Testis (tissue), 3 donors: ENCODE measurements around the gene HEXIM1. TPM values are rescaled to one million over a fixed set of nuclear protein-coding genes. Genes with fewer than 3 reads are reported as not detected.

Experiments
- DNase-seq: peaks from one replicate; pipeline ENCODE4 v3.0.0-alpha.2; 2019
- H3K27ac ChIP-seq, 2 donors: fragments of 200-600 bp; sonication (generic); one replicate each; pipeline ENCODE4 v1.5.1; 2019
- H3K27me3 ChIP-seq: fragments of 200-600 bp; sonication (generic); one replicate; pipeline ENCODE4 v1.5.1; 2019
- H3K36me3 ChIP-seq: fragments of 200-600 bp; sonication (generic); one replicate; pipeline ENCODE4 v1.5.1; 2017; ENCODE audit warnings: low read depth; ENCODE audit errors: missing control alignments
- H3K4me1 ChIP-seq: fragments of 200-600 bp; sonication (generic); one replicate; pipeline ENCODE4 v1.5.1; 2019
- H3K4me3 ChIP-seq, 2 donors: fragments of 200-600 bp; sonication (generic); one replicate each; pipeline ENCODE4 v1.5.1; 2017 to 2019
- H3K9me3 ChIP-seq: fragments of 200-600 bp; sonication (generic); one replicate; pipeline ENCODE4 v1.5.1; 2017
- CTCF ChIP-seq, 3 experiments: fragments of 450-650 bp in 2 of 3; fragments of 200-600 bp in 1 of 3; sonication (generic) in 1 of 3; IDR thresholded peaks; one replicate each; pipeline ENCODE4 v1.5.1; 2016 to 2019; ENCODE audit warnings: antibody characterized with exemption in 3 of 3, mild to moderate bottlenecking in 2 of 3, moderate library complexity in 1 of 3
- POLR2A ChIP-seq: fragments of 450-650 bp; IDR thresholded peaks from one replicate; pipeline ENCODE4 v1.6.1; 2017; ENCODE audit warnings: antibody characterized with exemption, mild to moderate bottlenecking, moderate library complexity
- WGBS, 2 donors: methylation state at CpG; one replicate each; pipeline ENCODE4 v1.1.5; 2018; 5-methylcytosine and 5-hydroxymethylcytosine counted together
- intact Hi-C: fragments of 100-400 bp; cut with DNase I; formaldehyde crosslinking; loops from one replicate; pipeline ENCODE4 v1.15.1; 2023; ENCODE audit warnings: low total_unique reads
- polyA plus RNA-seq: library from polyadenylated mRNA; stranded (reverse); fragments of 350-450 nt; fragmentation: Illumina TruSeq; extraction: RNeasy Lipid Tissue Mini Kit (QIAGEN cat#74804); gene quantifications from one replicate; pipeline ENCODE4 v1.2.3, GENCODE V29; 2014; ENCODE audit warnings: low read depth, low replicate concordance; ENCODE audit not compliant: insufficient read depth
- total RNA-seq, 2 donors: library from RNA; depleted of rRNA; stranded (reverse); fragments of >200 nt; gene quantifications; one replicate each; pipeline ENCODE4 v1.2.3, GENCODE V29; 2016

Gene HEXIM1
- total and polyA plus RNA-seq, 3 donors from 2014 or later: 38.8 to 68.8 (median 51.8) TPM

- peak overlapping the region; percentile 39 to 73 for H3K27ac ChIP-seq
- TF ChIP-seq CTCF (IDR thresholded peaks at IDR 0.05) (no peak), POLR2A (no peak)
- intact Hi-C loops: no loop called here
- peaks cover 33% of the 10 kb centered on the region for H3K4me1 ChIP-seq
- no peaks in the 10 kb centered on the region for H3K27me3 ChIP-seq
- no peak for DNase-seq
- H3K36me3 ChIP-seq: no peaks in the 10 kb centered on the region
- 51 to 66% methylated on average over 3 of the region's 3 CpGs for WGBS, 2 donors
- H3K9me3 ChIP-seq: no peaks in the 10 kb centered on the region
- no peak overlapping the region for H3K4me3 ChIP-seq
Measured at GRCh38 chr17:45175759-45176115, 27.5 kb downstream of the HEXIM1 start.

GRCh38 chr17:45177563-45177962, 29.3 kb downstream of the HEXIM1 start:
- 90 to 91% methylated on average over 7 of the region's 7 CpGs for WGBS, 2 donors
- DNase-seq: no peak

GRCh38 chr17:45184144-45184543, 35.9 kb downstream of the HEXIM1 start:
- Histone ChIP-seq H3K36me3 (no peaks in the 10 kb centered on the region), H3K27ac (no peak overlapping the region), H3K4me3 (no peak overlapping the region), H3K9me3 (no peaks in the 10 kb centered on the region), H3K27me3 (no peaks in the 10 kb centered on the region), H3K4me1 (no peaks in the 10 kb centered on the region)
- intact Hi-C loops: no loop called here
- no peak for DNase-seq
- no peak for TF ChIP-seq POLR2A
- no peak for TF ChIP-seq CTCF (IDR thresholded peaks at IDR 0.05)
- 93 to 96% methylated on average over 5 of the region's 5 CpGs for WGBS, 2 donors

More at GRCh38 chr17:45177563-45177962, 29.3 kb downstream of the HEXIM1 start:
- Histone ChIP-seq H3K27me3 (no peaks in the 10 kb centered on the region), H3K4me1 (peaks cover 14% of the 10 kb centered on the region), H3K27ac (peak overlapping the region; percentile 31 to 73), H3K36me3 (no peaks in the 10 kb centered on the region), H3K9me3 (no peaks in the 10 kb centered on the region), H3K4me3 (no peak overlapping the region)
- TF ChIP-seq CTCF (IDR thresholded peaks at IDR 0.05): no peak
- TF ChIP-seq POLR2A: no peak
- intact Hi-C loops: no loop called here

GRCh38 chr17:45186801-45187354, 38.6 kb downstream of the HEXIM1 start:
- 88 to 91% methylated on average over 7 of the region's 7 CpGs for WGBS, 2 donors
- intact Hi-C loops: no loop called here

More at GRCh38 chr17:45186801-45187354, 38.6 kb downstream of the HEXIM1 start:
- Histone ChIP-seq H3K4me3 (no peak overlapping the region), H3K27me3 (no peaks in the 10 kb centered on the region), H3K9me3 (no peaks in the 10 kb centered on the region), H3K27ac (no peak overlapping the region), H3K36me3 (no peaks in the 10 kb centered on the region), H3K4me1 (peaks cover 7% of the 10 kb centered on the region)
- no peak for DNase-seq
- TF ChIP-seq CTCF (IDR thresholded peaks at IDR 0.05) (no peak), POLR2A (no peak)
